GM12872 (cell line): ENCODE data around the gene TBC1D5.
A peak's percentile ranks its signal among the peaks of the same experiment; 100 is the strongest.

Source experiments
- CTCF ChIP-seq: IDR thresholded peaks from 3 replicates; pipeline ENCODE4 v1.5.1; 2011; ENCODE audit warnings: low read depth, mild to moderate bottlenecking, low read length, moderate library complexity; ENCODE audit not compliant: insufficient read depth

Gene TBC1D5

GRCh38 chr3:17258823-17259436, 483.5 kb downstream of the TBC1D5 start:
- peak; percentile 60 for TF ChIP-seq CTCF

- TF ChIP-seq CTCF: no peak
Observed at GRCh38 chr3:17257269-17257668, 485.2 kb downstream of the TBC1D5 start.

GRCh38 chr3:17243621-17244020, 498.8 kb downstream of the TBC1D5 start:
- TF ChIP-seq CTCF: no peak

DNA sequence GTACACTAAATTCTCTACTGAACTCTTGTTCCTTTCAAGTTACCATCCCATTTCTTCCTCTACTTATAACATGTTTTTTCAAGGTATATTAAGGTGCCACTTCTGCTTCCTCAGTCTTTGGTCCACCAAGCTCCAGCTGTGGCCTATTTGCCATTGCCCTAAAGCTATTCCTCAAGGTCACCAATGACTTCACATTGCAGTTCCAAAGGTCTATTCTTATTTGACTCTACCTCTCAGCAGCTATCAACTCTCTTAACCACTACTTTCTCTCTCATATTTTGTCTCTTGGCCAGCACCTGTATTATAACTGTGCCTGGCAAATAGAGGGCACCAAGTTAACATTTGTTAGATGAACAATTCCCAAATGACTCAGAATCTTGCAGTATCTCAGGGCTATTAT, 503.0 kb downstream of the TBC1D5 start:
- TF ChIP-seq CTCF: no peak

DNA sequence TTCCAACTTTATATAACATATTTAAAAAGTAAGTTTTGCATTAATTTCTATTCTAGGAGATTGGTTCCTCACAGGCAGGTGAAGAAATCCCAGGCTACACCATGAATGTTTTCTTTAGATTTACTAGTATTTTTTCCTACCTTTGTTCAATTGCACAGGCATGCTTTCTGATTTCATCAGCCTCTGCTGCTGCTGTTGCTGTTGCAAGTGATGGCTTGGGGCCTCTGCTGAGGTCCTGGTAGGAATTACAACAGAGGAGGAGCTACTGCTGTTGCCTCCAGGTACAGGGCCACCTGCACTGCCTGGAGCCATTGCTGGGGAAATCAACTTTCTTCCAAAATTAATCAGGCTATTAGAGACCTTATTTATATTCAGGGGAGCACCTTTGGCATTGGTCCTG, 504.4 kb downstream of the TBC1D5 start:
- no peak for TF ChIP-seq CTCF

- TF ChIP-seq CTCF: no peak
Observed at GRCh38 chr3:17235310-17235709, 507.1 kb downstream of the TBC1D5 start.

DNA sequence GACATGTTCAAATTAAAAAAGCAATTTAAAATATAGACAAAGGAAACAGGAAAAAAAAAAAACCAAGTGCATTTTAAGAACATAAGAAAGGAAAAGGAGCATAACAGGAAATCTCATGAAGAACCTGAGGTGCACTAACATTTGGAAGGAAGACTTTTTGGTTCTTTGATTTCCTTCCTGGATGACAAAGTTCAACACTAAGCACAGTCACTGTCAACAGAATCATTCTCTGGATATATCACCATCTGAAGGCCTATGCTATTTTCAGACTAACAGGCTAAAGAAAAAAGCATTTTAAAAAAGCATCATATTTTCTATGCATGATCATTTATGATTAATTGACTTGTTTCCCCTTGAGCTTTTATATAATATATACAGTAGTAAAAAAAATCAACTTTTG, 508.0 kb downstream of the TBC1D5 start:
- TF ChIP-seq CTCF: no peak
